SK-N-SH treated with all-trans-retinoic acid at 6 μM for 48 hours (cell line): ENCODE measurements around the gene PDE8A.

ENCODE experiments used
- ATAC-seq: fragments of 200-7000 bp; cut with Tn5 transposase; 3 replicates; pipeline ENCODE4 v1.9.1; 2020; ENCODE audit warnings: mild to moderate bottlenecking, moderate library complexity
- ARNTL ChIP-seq: fragments of 450-650 bp; formaldehyde crosslinking; IDR thresholded peaks from 2 replicates; pipeline ENCODE4 v1.5.0; 2020; ENCODE audit warnings: low read depth, mild to moderate bottlenecking, moderate library complexity, borderline replicate concordance
- BACH2 ChIP-seq: fragments of 250-450 bp; sonication (Bioruptor Pico); IDR thresholded peaks from 2 replicates; pipeline ENCODE4 v1.9.0; 2021; ENCODE audit warnings: mild to moderate bottlenecking, borderline replicate concordance
- CREB5 ChIP-seq: fragments of 250-450 bp; sonication (Bioruptor Pico); IDR thresholded peaks from 2 replicates; pipeline ENCODE4 v1.5.1; 2020; ENCODE audit warnings: low read depth, mild to moderate bottlenecking, moderate library complexity
- ESRRG ChIP-seq: fragments of 250-450 bp; sonication (Bioruptor Pico); IDR thresholded peaks from 2 replicates; pipeline ENCODE4 v1.6.1; 2021; ENCODE audit warnings: mild to moderate bottlenecking
- GLIS3 ChIP-seq: fragments of 250-450 bp; sonication (Bioruptor Pico); IDR thresholded peaks from 2 replicates; pipeline ENCODE4 v1.5.0; 2020; ENCODE audit warnings: mild to moderate bottlenecking, moderate library complexity
- ISL1 ChIP-seq: fragments of 250-450 bp; sonication (Bioruptor Pico); IDR thresholded peaks from 2 replicates; pipeline ENCODE4 v2.1.2; 2022; ENCODE audit warnings: mild to moderate bottlenecking, moderate library complexity
- PATZ1 ChIP-seq: fragments of 250-450 bp; sonication (Bioruptor Pico); IDR thresholded peaks from 2 replicates; pipeline ENCODE4 v1.8.0; 2020; ENCODE audit warnings: mild to moderate bottlenecking, moderate library complexity, borderline replicate concordance
- POU6F1 ChIP-seq: fragments of 250-450 bp; sonication (Bioruptor Pico); IDR thresholded peaks from 2 replicates; pipeline ENCODE4 v1.8.0; 2021; ENCODE audit warnings: low read depth, mild to moderate bottlenecking, moderate library complexity, borderline replicate concordance
- PPARA ChIP-seq: fragments of 250-450 bp; sonication (Bioruptor Pico); IDR thresholded peaks from 2 replicates; pipeline ENCODE4 v1.5.0; 2020; ENCODE audit warnings: mild to moderate bottlenecking, borderline replicate concordance
- RARB ChIP-seq: fragments of 250-450 bp; sonication (Bioruptor Pico); IDR thresholded peaks from 2 replicates; pipeline ENCODE4 v1.8.0; 2021; ENCODE audit warnings: mild to moderate bottlenecking, moderate library complexity
- SNAI2 ChIP-seq: fragments of 250-450 bp; sonication (Bioruptor Pico); IDR thresholded peaks from 2 replicates; pipeline ENCODE4 v1.5.0; 2020; ENCODE audit warnings: mild to moderate bottlenecking, moderate library complexity
- TCF4 ChIP-seq: fragments of 250-450 bp; sonication (Bioruptor Pico); IDR thresholded peaks from 2 replicates; pipeline ENCODE4 v1.8.0; 2021; ENCODE audit warnings: mild to moderate bottlenecking, moderate library complexity, borderline replicate concordance
- TOX ChIP-seq: fragments of 250-450 bp; sonication (Bioruptor Pico); IDR thresholded peaks from 2 replicates; pipeline ENCODE4 v1.8.0; 2021; ENCODE audit warnings: mild to moderate bottlenecking, moderate library complexity, borderline replicate concordance
- TSHZ2 ChIP-seq: fragments of 250-450 bp; sonication (Bioruptor Pico); IDR thresholded peaks from 2 replicates; pipeline ENCODE4 v1.5.0; 2020; ENCODE audit warnings: mild to moderate bottlenecking, moderate library complexity
- ZC3H10 ChIP-seq: fragments of 250-450 bp; sonication (Bioruptor Pico); IDR thresholded peaks from 2 replicates; pipeline ENCODE4 v1.5.1; 2021; ENCODE audit warnings: mild to moderate bottlenecking, moderate library complexity
- ZFP3 ChIP-seq: fragments of 250-450 bp; sonication (Bioruptor Pico); IDR thresholded peaks from 2 replicates; pipeline ENCODE4 v1.5.0; 2020; ENCODE audit warnings: mild to moderate bottlenecking, moderate library complexity
- ZNF565 ChIP-seq: fragments of 450-650 bp; formaldehyde crosslinking; conservative IDR thresholded peaks from 2 replicates; pipeline ENCODE4 v1.5.0; 2020; ENCODE audit warnings: low read depth, mild to moderate bottlenecking, moderate library complexity
- ZNF70 ChIP-seq: fragments of 450-650 bp; formaldehyde crosslinking; IDR thresholded peaks from 2 replicates; pipeline ENCODE4 v1.5.0; 2020; ENCODE audit warnings: mild to moderate bottlenecking, moderate library complexity

Gene PDE8A

GRCh38 chr15:84981711-84982300 is at the start of gene PDE8A:
Gene PDE8A, plus strand, starts transcription at chr15:84981856. Its CDS starts 307 bp downstream, at chr15:84982163.
- ATAC-seq, result no peak
- TF ChIP-seq TCF4, result no peak
- no peak for TF ChIP-seq ZNF565
- no peak for TF ChIP-seq PATZ1 (CRISPR knock-in tag)
- TF ChIP-seq ZNF70 (CRISPR knock-in tag), result no peak
- no peak for TF ChIP-seq ZC3H10
- TF ChIP-seq POU6F1, result no peak
- TF ChIP-seq PPARA (CRISPR knock-in tag), result no peak
- TF ChIP-seq ISL1 (CRISPR knock-in tag), result no peak

GRCh38 chr15:84934942-84935729 is 46.5 kb upstream of the PDE8A start:
- TF ChIP-seq TOX (CRISPR knock-in tag), result no peak
- no peak for TF ChIP-seq SNAI2 (CRISPR knock-in tag)
- no peak for TF ChIP-seq ISL1 (CRISPR knock-in tag)
- TF ChIP-seq ZNF70 (CRISPR knock-in tag), result no peak
- TF ChIP-seq ZFP3 (CRISPR knock-in tag), result no peak
- no peak for TF ChIP-seq RARB (CRISPR knock-in tag)
- no peak for TF ChIP-seq POU6F1
- no peak for TF ChIP-seq CREB5 (CRISPR knock-in tag)
- no peak for TF ChIP-seq ESRRG (CRISPR knock-in tag)
- no peak for TF ChIP-seq ARNTL (CRISPR knock-in tag)
- TF ChIP-seq ZNF565, result no peak
- no peak for TF ChIP-seq BACH2 (CRISPR knock-in tag)
- no peak for TF ChIP-seq GLIS3 (CRISPR knock-in tag)
- no peak for TF ChIP-seq ZC3H10
- no peak for TF ChIP-seq TSHZ2 (CRISPR knock-in tag)
- TF ChIP-seq PATZ1 (CRISPR knock-in tag), result no peak
- ATAC-seq, result peak; percentile 62
